ENCODE data around the gene BMERB1. TPM values are rescaled to one million over a fixed set of nuclear protein-coding genes. Genes with fewer than 3 reads are reported as not detected.
"Not testable (repeated sequence)": the region's sequence is repeated elsewhere in the genome, so short reads cannot be mapped to it uniquely, and the experiment has no call there.

Gene BMERB1
- total RNA-seq, 2 donors from 2014 or later = 1.8 to 3.0 TPM

DNA sequence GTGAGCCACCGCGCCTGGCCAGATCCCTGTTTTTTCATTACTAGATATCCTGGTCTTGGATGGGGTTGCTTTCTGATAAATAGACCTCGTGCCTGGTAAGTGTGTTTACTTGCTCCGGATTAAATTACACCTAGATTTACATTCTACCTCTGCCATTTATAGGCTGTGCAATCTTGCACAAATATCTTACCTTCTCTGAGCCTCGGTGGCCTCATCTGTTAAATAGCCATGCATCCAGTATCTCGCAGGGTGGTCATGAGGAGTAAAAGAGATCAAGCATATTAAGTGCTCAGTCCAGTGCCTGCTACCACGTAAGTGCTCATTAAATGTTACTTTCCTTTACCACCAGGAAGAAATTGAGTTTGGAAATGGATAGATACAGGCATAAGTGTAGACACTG, 98.4 kb downstream of the BMERB1 start:
- peaks cover 3% of the 10 kb centered on the region for H3K36me3 Mint-ChIP-seq (ENCODE audit: low read depth)
- no peak overlapping the region for H3K4me3 Mint-ChIP-seq
- peaks cover 2% of the 10 kb centered on the region for H3K4me1 Mint-ChIP-seq
- DNase-seq = no peak
- H3K27me3 Mint-ChIP-seq = peaks cover 8% of the 10 kb centered on the region
- H3K27ac Mint-ChIP-seq = no peak overlapping the region
- H3K9me3 ChIP-seq (ENCODE audit: control insufficient read depth, low read length, poor library complexity, severe bottlenecking) = no peaks in the 10 kb centered on the region
- ATAC-seq = no peak

DNA sequence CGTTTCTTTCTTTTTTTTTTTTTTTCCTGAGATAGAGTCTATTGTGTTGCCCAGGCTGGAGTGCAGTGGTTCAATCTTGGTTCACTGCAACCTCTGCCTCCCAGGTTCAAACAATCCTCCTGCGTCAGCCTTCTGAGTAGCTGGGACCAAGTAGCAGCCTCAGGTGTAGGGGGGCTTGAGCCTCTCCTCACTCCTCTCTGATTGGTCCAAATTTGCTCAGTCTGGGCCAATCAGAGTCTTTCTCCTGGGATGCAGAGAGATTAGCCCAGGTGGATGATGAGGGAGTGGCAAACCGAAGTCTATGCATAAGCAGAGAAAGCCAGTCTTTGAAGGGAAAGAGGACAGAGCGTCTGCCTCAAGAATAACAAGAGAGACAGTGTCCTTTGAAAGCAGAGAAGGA, 99.0 kb downstream of the BMERB1 start:
- ATAC-seq = no peak
- Mint-ChIP-seq H3K4me3 (no peak overlapping the region), H3K4me1 (peaks cover 2% of the 10 kb centered on the region), H3K36me3 (ENCODE audit: low read depth) (peaks cover 3% of the 10 kb centered on the region), H3K27me3 (peaks cover 8% of the 10 kb centered on the region), H3K27ac (no peak overlapping the region)
- H3K9me3 ChIP-seq (ENCODE audit: control insufficient read depth, low read length, poor library complexity, severe bottlenecking) = no peaks in the 10 kb centered on the region
- no peak for DNase-seq

DNA sequence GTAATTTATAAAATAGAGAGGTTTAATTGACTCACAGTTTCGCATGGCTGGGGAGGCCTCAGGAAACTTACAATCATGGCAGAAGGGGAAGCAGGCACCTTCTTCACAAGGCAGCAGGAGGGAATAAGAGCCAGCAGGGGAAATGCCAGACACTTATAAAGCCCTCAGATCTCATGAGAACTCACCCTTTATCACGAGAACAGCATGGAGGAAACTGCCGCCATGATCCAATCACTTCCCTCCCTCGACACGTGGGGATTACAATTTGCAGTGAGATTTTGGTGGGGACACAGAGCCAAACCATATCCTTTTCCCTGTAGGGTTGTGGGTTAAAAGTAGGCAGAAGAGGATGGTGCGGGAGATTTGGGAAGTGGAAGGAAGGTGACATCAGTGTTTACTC, 101.4 kb downstream of the BMERB1 start:
- DNase-seq = no peak
- Mint-ChIP-seq H3K27me3 (peaks cover 8% of the 10 kb centered on the region), H3K27ac (no peak overlapping the region), H3K36me3 (ENCODE audit: low read depth) (peaks cover 3% of the 10 kb centered on the region), H3K4me1 (no peaks in the 10 kb centered on the region), H3K4me3 (no peak overlapping the region)
- ATAC-seq = no peak
- H3K9me3 ChIP-seq (ENCODE audit: control insufficient read depth, low read length, poor library complexity, severe bottlenecking) = no peaks in the 10 kb centered on the region

- Mint-ChIP-seq H3K27me3 (peaks cover 8% of the 10 kb centered on the region), H3K4me1 (no peaks in the 10 kb centered on the region), H3K4me3 (no peak overlapping the region), H3K36me3 (ENCODE audit: low read depth) (peaks cover 3% of the 10 kb centered on the region), H3K27ac (no peak overlapping the region)
- no peaks in the 10 kb centered on the region for H3K9me3 ChIP-seq (ENCODE audit: control insufficient read depth, low read length, poor library complexity, severe bottlenecking)
- ATAC-seq (no peak), DNase-seq (no peak)
These were observed 102.5 kb downstream of the BMERB1 start for GRCh38 chr16:15536843-15537242.

DNA sequence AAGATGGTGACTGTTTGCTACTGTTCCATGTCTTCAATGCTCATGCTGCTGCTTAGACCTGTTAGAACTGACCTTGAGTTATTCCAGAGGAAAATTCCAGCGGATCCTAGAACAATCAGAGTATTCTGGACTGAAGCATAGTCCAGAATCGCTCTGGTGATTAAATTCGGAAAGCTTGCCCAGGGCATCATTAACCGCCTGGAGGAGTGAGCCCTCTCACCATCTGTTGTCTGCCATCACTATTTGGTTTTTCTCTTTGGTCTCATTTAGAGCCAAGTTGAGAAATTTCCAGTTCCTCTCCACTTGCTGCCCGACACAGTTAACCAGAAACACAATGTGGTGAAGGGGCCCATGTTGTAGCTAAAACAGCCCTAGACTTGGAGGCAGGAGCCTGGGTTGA, 104.1 kb downstream of the BMERB1 start:
- Mint-ChIP-seq H3K4me1 (no peaks in the 10 kb centered on the region), H3K27ac (no peak overlapping the region), H3K36me3 (ENCODE audit: low read depth) (peaks cover 3% of the 10 kb centered on the region), H3K4me3 (no peak overlapping the region), H3K27me3 (no peaks in the 10 kb centered on the region)
- H3K9me3 ChIP-seq (ENCODE audit: control insufficient read depth, low read length, poor library complexity, severe bottlenecking) = no peaks in the 10 kb centered on the region
- DNase-seq (no peak), ATAC-seq (no peak)

DNA sequence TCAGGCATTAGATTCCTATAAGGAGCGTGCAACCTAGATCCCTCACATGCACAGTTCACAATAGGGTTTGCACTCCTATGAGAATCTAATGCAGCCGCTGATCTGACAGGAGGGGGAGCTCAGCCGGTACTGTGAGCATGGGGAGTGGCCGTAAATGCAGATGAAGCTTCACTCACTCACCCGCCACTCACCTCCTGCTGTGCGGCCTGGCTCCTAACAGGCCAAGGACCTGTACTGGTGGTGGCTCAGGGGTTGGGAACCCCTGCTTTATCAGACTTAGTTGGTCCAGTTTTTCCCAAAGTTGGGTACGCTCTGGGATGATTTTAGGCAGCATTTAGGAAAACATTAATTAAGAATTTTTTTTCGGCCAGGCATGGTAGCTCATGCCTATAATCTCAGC, 104.8 kb downstream of the BMERB1 start:
- H3K4me1 Mint-ChIP-seq = no peaks in the 10 kb centered on the region
- H3K27ac Mint-ChIP-seq = no peak overlapping the region
- peaks cover 3% of the 10 kb centered on the region for H3K36me3 Mint-ChIP-seq (ENCODE audit: low read depth)
- H3K9me3 ChIP-seq (ENCODE audit: control insufficient read depth, low read length, poor library complexity, severe bottlenecking) = no peaks in the 10 kb centered on the region
- no peak for DNase-seq
- no peak overlapping the region for H3K4me3 Mint-ChIP-seq
- no peaks in the 10 kb centered on the region for H3K27me3 Mint-ChIP-seq
- no peak for ATAC-seq

GRCh38 chr16:15542261-15542660, 107.9 kb downstream of the BMERB1 start:
- H3K4me1 Mint-ChIP-seq = no peaks in the 10 kb centered on the region
- H3K27ac Mint-ChIP-seq = no peak overlapping the region
- ATAC-seq = no peak
- H3K4me3 Mint-ChIP-seq = no peak overlapping the region
- DNase-seq = no peak
- H3K36me3 Mint-ChIP-seq (ENCODE audit: low read depth) = no peaks in the 10 kb centered on the region
- H3K27me3 Mint-ChIP-seq = no peaks in the 10 kb centered on the region
- no peaks in the 10 kb centered on the region for H3K9me3 ChIP-seq (ENCODE audit: control insufficient read depth, low read length, poor library complexity, severe bottlenecking)

DNA sequence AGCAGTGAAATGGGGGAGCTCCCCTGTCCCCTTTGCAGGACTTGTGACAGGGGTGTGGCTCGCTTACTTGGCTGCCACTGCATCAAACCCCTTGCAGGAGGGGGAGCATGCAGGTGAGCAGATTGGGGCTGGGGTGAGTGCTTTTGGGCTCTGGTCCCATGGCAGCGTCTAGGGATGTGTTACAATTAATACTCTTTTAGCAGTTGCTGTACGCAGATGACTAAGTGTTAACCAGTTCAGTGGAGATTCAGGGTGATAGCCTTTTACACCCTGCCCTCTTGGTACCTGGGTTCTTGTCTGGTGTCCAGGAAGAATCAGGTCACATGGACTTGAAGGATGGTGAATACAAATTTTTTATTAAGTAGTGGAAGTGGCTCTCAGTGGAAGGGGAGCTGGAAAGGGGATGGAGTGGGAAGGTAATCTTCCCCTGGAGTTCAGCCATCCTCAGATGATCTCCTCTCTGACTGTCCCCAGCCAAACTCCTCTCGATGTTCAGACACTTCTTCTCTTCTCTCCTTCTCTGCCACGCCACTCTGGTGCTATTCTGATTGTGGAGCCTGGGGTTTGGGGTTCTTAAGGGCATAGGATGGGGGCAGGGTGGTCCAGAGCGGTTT, 108.5 kb downstream of the BMERB1 start:
- Mint-ChIP-seq H3K4me3 (no peak overlapping the region), H3K36me3 (ENCODE audit: low read depth) (no peaks in the 10 kb centered on the region), H3K4me1 (no peaks in the 10 kb centered on the region), H3K27ac (no peak overlapping the region), H3K27me3 (no peaks in the 10 kb centered on the region)
- no peaks in the 10 kb centered on the region for H3K9me3 ChIP-seq (ENCODE audit: control insufficient read depth, low read length, poor library complexity, severe bottlenecking)
- ATAC-seq (no peak), DNase-seq (no peak)

GRCh38 chr16:15544405-15544804, 110.0 kb downstream of the BMERB1 start:
- Mint-ChIP-seq H3K27ac (no peak overlapping the region), H3K27me3 (no peaks in the 10 kb centered on the region), H3K4me1 (no peaks in the 10 kb centered on the region), H3K4me3 (no peak overlapping the region), H3K36me3 (ENCODE audit: low read depth) (no peaks in the 10 kb centered on the region)
- DNase-seq (no peak), ATAC-seq (no peak)
- no peaks in the 10 kb centered on the region for H3K9me3 ChIP-seq (ENCODE audit: control insufficient read depth, low read length, poor library complexity, severe bottlenecking)

DNA sequence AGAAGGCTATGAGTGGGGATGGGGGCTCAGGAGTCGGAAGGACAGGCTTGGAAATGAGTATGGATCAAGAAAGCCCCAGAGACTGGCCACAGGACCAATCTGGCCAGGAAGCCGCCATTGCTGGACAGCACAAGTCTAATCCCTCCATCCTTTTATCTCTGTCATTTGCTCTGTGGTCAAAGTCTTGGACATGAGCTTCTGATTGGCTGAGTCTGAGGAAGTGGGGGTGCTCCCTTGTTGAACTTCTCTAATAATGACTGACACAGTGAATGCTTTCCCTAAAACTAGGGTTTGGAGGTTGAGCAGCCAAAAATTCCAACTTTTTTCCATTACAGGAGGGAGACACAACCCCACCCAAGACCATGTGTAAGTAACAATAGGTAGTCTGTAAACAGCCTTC, 111.2 kb downstream of the BMERB1 start:
- H3K27me3 Mint-ChIP-seq = no peaks in the 10 kb centered on the region
- H3K4me1 Mint-ChIP-seq = no peaks in the 10 kb centered on the region
- H3K9me3 ChIP-seq (ENCODE audit: control insufficient read depth, low read length, poor library complexity, severe bottlenecking) = no peaks in the 10 kb centered on the region
- no peaks in the 10 kb centered on the region for H3K36me3 Mint-ChIP-seq (ENCODE audit: low read depth)
- DNase-seq = no peak
- no peak overlapping the region for H3K27ac Mint-ChIP-seq
- no peak for ATAC-seq
- H3K4me3 Mint-ChIP-seq = no peak overlapping the region

GRCh38 chr16:15547072-15547767, 112.8 kb downstream of the BMERB1 start:
- not testable (repeated sequence) for DNase-seq; ATAC-seq; H3K36me3 Mint-ChIP-seq (ENCODE audit: low read depth); H3K4me1 Mint-ChIP-seq; H3K27ac Mint-ChIP-seq; H3K27me3 Mint-ChIP-seq; H3K9me3 ChIP-seq (ENCODE audit: control insufficient read depth, low read length, poor library complexity, severe bottlenecking); H3K4me3 Mint-ChIP-seq

DNA sequence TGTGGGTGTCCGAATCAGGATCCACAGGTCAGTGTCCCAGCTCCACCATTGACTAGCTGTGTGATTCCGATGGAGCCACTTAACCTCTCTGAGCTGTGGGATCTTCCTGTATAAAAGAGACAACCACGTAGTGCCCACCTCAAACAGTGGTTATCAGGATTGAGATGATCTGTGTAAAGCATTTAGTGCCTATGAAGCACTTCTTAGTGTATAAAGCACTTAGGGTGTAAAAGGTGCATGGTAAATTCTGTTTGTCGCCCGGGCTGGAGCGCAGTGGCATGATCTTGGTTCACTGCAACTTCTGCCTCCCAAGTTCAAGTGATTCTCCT, 113.3 kb downstream of the BMERB1 start:
- no peak for ATAC-seq
- H3K9me3 ChIP-seq (ENCODE audit: control insufficient read depth, low read length, poor library complexity, severe bottlenecking) = no peaks in the 10 kb centered on the region
- no peaks in the 10 kb centered on the region for H3K27me3 Mint-ChIP-seq
- no peak overlapping the region for H3K27ac Mint-ChIP-seq
- no peak for DNase-seq
- no peaks in the 10 kb centered on the region for H3K36me3 Mint-ChIP-seq (ENCODE audit: low read depth)
- H3K4me3 Mint-ChIP-seq = no peak overlapping the region
- H3K4me1 Mint-ChIP-seq = peaks cover 3% of the 10 kb centered on the region

GRCh38 chr16:15548482-15548891, 114.1 kb downstream of the BMERB1 start:
- ATAC-seq = no peak
- Mint-ChIP-seq H3K4me1 (peaks cover 3% of the 10 kb centered on the region), H3K27ac (no peak overlapping the region), H3K4me3 (no peak overlapping the region), H3K36me3 (ENCODE audit: low read depth) (no peaks in the 10 kb centered on the region), H3K27me3 (no peaks in the 10 kb centered on the region)
- no peak for DNase-seq
- no peaks in the 10 kb centered on the region for H3K9me3 ChIP-seq (ENCODE audit: control insufficient read depth, low read length, poor library complexity, severe bottlenecking)

DNA sequence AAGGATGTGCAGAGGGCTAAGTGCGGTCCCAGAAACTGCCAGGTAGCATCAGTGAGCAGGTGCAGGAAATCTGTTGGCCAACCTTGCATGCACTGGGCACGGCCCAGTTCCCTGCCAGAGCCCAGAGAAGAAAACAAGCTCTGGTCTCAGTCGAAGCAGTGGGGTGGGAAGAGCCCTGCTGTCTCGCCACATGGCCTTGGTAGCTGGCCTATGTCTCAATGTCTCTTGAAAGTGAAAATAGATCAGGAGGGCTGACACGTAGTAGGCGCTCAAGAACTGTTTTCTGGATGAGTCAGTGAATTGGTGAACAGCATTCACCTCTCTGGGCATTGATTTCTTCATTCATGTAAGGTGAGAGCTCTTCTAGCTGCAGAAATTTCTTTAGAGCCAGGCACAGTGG, 118.1 kb downstream of the BMERB1 start:
- DNase-seq (no peak), ATAC-seq (no peak)
- H3K27ac Mint-ChIP-seq = no peak overlapping the region
- peaks cover 3% of the 10 kb centered on the region for H3K4me1 Mint-ChIP-seq
- H3K4me3 Mint-ChIP-seq = no peak overlapping the region
- no peaks in the 10 kb centered on the region for H3K27me3 Mint-ChIP-seq
- no peaks in the 10 kb centered on the region for H3K9me3 ChIP-seq (ENCODE audit: control insufficient read depth, low read length, poor library complexity, severe bottlenecking)
- H3K36me3 Mint-ChIP-seq (ENCODE audit: low read depth) = no peaks in the 10 kb centered on the region

All from T-helper 17 cell (primary cell).